Right lobe of liver (tissue), 4 donors: ENCODE measurements around the gene SH3PXD2A.

Experiments
- POLR2A ChIP-seq: fragments of 450-650 bp; IDR thresholded peaks from one replicate; pipeline ENCODE4 v1.6.1; 2017; ENCODE audit warnings: antibody characterized with exemption, mild to moderate bottlenecking
- TF ChIP-seq, protein P1 (sequence below), 4 donors: fragments of 200-600 bp in 3 of 4; fragments of 450-650 bp in 1 of 4; IDR thresholded peaks; one replicate each; pipeline versions ENCODE4 v1.5.1 to v1.8.0; 2016 to 2022; ENCODE audit warnings: antibody characterized with exemption in 4 of 4, mild to moderate bottlenecking in 2 of 4
- donor health status: DM: no; HTN: no; CAD: no.
- donor health status: DM: no; HTN: no; CAD: no.
- donor health status: DM: no; HTN: yes; CAD: no.

DNA sequence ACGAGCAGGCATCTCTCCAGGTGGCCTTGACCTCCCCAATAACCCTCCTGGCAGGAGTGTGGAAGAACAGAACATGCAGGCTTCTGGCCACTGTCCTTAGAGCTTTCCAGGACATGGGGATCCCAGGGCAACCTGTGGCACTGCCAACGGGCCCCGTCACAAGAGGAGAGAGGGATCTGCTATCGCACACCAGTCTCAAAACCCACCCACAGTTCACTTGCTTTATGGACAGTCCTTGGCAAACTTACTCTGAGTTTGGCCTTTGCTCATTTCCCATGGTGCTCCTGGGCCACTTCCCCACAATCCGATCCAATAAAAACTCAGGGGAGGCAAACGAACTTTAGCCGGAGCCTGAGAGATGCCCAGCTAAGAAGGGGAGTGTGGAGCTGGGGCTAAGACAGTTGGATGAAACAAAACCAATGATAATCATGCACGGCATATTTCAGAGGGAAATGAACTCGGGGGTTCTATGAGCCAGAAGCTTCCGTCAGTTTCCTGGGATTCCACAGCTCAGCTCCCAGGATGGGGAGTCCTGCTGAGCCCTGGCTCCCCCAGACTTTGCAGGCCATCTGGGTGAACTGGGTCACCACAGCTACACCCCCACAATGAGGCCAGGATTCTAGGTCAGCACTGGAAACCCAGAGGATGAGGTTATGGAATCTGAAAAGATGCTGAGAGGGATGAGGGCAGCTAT, 203.4 kb downstream of the SH3PXD2A start:
- TF ChIP-seq, protein P1, sequence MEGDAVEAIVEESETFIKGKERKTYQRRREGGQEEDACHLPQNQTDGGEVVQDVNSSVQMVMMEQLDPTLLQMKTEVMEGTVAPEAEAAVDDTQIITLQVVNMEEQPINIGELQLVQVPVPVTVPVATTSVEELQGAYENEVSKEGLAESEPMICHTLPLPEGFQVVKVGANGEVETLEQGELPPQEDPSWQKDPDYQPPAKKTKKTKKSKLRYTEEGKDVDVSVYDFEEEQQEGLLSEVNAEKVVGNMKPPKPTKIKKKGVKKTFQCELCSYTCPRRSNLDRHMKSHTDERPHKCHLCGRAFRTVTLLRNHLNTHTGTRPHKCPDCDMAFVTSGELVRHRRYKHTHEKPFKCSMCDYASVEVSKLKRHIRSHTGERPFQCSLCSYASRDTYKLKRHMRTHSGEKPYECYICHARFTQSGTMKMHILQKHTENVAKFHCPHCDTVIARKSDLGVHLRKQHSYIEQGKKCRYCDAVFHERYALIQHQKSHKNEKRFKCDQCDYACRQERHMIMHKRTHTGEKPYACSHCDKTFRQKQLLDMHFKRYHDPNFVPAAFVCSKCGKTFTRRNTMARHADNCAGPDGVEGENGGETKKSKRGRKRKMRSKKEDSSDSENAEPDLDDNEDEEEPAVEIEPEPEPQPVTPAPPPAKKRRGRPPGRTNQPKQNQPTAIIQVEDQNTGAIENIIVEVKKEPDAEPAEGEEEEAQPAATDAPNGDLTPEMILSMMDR (IDR thresholded peaks at IDR 0.05) = no peak
- peak; percentile 12 for TF ChIP-seq POLR2A
